ENCODE results near the gene SLIT3. TPM values are rescaled to one million over a fixed set of nuclear protein-coding genes. Genes with fewer than 3 reads are reported as not detected.

SLIT3 gene
- total RNA-seq, 1 experiment from 2014 or later = 0.44 TPM

DNA sequence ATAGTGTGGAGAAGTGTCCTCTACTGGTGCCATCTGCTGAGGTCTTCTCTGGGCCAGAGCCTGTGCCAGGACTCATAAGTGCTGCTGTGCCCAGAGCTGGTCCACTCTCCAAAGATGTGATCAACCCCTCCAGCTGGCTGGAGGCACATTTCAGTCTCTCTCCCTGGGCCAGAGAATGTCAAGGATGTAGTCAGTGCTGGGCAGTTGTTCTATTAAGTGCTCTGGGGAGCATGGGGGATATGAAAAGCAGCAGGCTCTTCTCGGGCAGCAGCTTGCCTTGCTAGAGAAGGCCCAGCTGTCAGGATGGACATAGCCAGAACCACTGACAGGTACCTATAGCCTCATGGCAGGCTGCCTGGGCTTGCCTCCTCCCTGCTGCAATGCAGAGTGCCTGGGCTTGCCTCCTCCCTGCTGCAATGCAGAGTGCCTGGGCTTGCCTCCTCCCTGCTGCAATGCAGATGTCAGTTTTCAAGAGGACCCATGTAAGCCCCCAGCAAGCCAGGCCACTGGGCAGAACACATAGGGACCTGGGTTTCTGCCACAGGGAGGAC lies 564.6 kb downstream of the SLIT3 start:
- Histone ChIP-seq H2AFZ (ENCODE audit: low read length) (no peak overlapping the region), H3K4me3 (ENCODE audit: low read length) (no peak overlapping the region), H3K9me2 (replicated peaks; ENCODE audit: low read length) (no peaks in the 10 kb centered on the region), H3K4me2 (ENCODE audit: low read length) (no peak overlapping the region), H3F3A (ENCODE audit: low read length, unreplicated experiment) (no peaks in the 10 kb centered on the region), H3K9me3 (ENCODE audit: low read length) (no peaks in the 10 kb centered on the region), H3K27me3 (ENCODE audit: low read length) (peaks cover 32% of the 10 kb centered on the region), H3K79me2 (ENCODE audit: low read length) (no peaks in the 10 kb centered on the region), H3K9ac (ENCODE audit: low read length) (no peak overlapping the region), H3K4me1 (ENCODE audit: insufficient read depth, low read length) (no peaks in the 10 kb centered on the region), H3K27ac (ENCODE audit: low read length) (no peak overlapping the region), H4K20me1 (ENCODE audit: low read length) (no peaks in the 10 kb centered on the region), H3K36me3 (ENCODE audit: low read depth, low read length) (no peaks in the 10 kb centered on the region)
- CTCF ChIA-PET = no interaction called here
- no TSS peak for BruUV-seq (replicated peaks)
- DNase-seq = no peak
- TF ChIP-seq EZH2phosphoT487 (IDR thresholded peaks at IDR 0.05; ENCODE audit: borderline replicate concordance, low read length) (no peak), EZH2 (IDR thresholded peaks at IDR 0.05; ENCODE audit: low read length, unreplicated experiment) (no peak), CTCF (conservative IDR thresholded peaks at IDR 0.05; ENCODE audit: low read depth, low read length) (no peak)
- POLR2A ChIA-PET (ENCODE audit: unreplicated experiment) = no interaction called here
- intact Hi-C loops (cut with micrococcal nuclease) = no loop called here
- ATAC-seq = no peak

DNA sequence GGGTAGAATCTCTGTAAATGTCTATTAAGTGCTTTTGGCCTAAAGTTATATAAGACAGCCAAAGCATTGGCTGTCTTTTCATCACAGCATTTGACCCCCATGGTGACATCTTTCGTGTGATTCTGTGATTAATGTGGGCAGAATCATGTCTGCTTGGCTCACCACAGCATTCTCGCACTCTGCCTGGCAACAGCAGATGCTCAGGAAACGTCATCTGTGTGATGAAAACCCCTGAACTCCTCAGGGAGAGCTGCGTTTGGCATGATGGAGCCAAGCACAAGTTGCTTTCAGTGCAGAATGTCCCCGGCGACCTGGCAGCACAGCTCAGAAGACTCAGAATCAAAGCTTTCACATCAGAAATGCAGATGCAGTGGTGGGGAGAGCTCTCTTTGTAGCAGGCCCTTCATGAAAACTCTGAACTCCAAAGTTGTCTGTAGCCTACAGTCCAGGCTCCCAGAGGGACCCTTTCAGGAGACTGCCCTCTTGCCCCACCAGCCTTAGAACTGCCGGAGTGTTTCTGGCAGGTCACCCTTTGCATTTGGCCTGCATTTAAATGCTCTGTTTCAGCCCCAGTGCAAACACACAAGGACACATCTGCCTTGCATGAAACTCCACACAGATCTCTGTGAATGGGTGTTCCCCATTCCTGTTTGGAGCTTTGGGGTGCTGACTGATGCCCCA lies 566.2 kb downstream of the SLIT3 start:
- CTCF ChIA-PET = no interaction called here
- intact Hi-C loops (cut with micrococcal nuclease) = no loop called here
- no TSS peak for BruUV-seq (replicated peaks)

More for the DNA sequence above, 566.2 kb downstream of the SLIT3 start:
- Histone ChIP-seq H3K9me3 (ENCODE audit: low read length) (no peaks in the 10 kb centered on the region), H4K20me1 (ENCODE audit: low read length) (no peaks in the 10 kb centered on the region), H3K9me2 (replicated peaks; ENCODE audit: low read length) (no peaks in the 10 kb centered on the region), H3K27ac (ENCODE audit: low read length) (no peak overlapping the region), H3K9ac (ENCODE audit: low read length) (no peak overlapping the region), H3K79me2 (ENCODE audit: low read length) (no peaks in the 10 kb centered on the region), H3K27me3 (ENCODE audit: low read length) (peaks cover 22% of the 10 kb centered on the region), H3K4me1 (ENCODE audit: insufficient read depth, low read length) (no peaks in the 10 kb centered on the region), H3K36me3 (ENCODE audit: low read depth, low read length) (no peaks in the 10 kb centered on the region), H3K4me3 (ENCODE audit: low read length) (no peak overlapping the region), H3K4me2 (ENCODE audit: low read length) (no peak overlapping the region), H2AFZ (ENCODE audit: low read length) (no peak overlapping the region), H3F3A (ENCODE audit: low read length, unreplicated experiment) (no peaks in the 10 kb centered on the region)
- POLR2A ChIA-PET (ENCODE audit: unreplicated experiment) = no interaction called here
- TF ChIP-seq EZH2 (IDR thresholded peaks at IDR 0.05; ENCODE audit: low read length, unreplicated experiment) = no peak
- TF ChIP-seq EZH2phosphoT487 (IDR thresholded peaks at IDR 0.05; ENCODE audit: borderline replicate concordance, low read length) = no peak
- TF ChIP-seq CTCF (conservative IDR thresholded peaks at IDR 0.05; ENCODE audit: low read depth, low read length) = no peak
- ATAC-seq (no peak), DNase-seq (no peak)

Data from PC-3 (cell line).